ENCODE results near the gene LEFTY1. TPM values are rescaled to one million over a fixed set of nuclear protein-coding genes. Genes with fewer than 3 reads are reported as not detected.
"Not testable (repeated sequence)": the region's sequence is repeated elsewhere in the genome, so short reads cannot be mapped to it uniquely, and the experiment has no call there.

LEFTY1 gene, protein sequence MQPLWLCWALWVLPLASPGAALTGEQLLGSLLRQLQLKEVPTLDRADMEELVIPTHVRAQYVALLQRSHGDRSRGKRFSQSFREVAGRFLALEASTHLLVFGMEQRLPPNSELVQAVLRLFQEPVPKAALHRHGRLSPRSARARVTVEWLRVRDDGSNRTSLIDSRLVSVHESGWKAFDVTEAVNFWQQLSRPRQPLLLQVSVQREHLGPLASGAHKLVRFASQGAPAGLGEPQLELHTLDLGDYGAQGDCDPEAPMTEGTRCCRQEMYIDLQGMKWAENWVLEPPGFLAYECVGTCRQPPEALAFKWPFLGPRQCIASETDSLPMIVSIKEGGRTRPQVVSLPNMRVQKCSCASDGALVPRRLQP
- 0.10 TPM for polyA plus RNA-seq (2013, experiment 1 of 2; ENCODE audit: insufficient read length)
- not detected for polyA plus RNA-seq (2013, experiment 2 of 2; ENCODE audit: insufficient read length)

DNA sequence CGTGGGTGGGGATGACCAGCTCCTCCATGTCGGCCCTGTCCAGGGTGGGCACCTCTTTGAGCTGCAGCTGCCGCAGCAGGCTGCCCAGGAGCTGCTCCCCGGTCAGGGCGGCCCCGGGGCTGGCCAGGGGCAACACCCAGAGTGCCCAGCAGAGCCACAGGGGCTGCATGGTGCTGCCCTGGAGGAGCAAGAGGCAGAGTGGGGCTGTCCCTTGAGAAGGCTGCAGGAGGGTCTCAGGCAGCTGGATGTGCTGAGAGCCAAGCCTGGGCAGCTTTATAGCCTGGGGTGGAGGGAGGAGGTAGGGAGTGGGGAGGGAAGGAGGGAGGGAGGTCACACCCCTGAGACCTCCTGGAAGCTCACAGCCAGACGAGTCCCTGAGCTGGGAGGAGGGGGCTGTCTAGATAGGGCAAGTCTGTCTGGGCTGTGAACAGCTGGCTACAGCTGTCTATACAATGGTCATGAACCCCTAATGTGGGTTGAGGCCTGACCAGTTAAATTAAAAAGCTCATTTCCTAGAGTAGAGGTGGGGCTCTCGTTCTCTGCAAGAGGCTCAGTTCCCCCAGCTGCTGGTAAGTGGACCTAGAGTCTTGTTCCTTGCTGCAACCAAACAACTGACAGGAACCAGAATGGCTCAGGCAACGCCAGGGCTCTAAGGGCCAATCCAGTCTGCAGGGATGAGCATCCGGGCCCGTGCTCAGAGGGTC, at the start of gene LEFTY1:
Gene LEFTY1 (minus strand): TSS at position 249 of the 704 bp plus-strand sequence. CDS start 80 bp downstream, at position 169.
- DNase-seq = no peak

DNA sequence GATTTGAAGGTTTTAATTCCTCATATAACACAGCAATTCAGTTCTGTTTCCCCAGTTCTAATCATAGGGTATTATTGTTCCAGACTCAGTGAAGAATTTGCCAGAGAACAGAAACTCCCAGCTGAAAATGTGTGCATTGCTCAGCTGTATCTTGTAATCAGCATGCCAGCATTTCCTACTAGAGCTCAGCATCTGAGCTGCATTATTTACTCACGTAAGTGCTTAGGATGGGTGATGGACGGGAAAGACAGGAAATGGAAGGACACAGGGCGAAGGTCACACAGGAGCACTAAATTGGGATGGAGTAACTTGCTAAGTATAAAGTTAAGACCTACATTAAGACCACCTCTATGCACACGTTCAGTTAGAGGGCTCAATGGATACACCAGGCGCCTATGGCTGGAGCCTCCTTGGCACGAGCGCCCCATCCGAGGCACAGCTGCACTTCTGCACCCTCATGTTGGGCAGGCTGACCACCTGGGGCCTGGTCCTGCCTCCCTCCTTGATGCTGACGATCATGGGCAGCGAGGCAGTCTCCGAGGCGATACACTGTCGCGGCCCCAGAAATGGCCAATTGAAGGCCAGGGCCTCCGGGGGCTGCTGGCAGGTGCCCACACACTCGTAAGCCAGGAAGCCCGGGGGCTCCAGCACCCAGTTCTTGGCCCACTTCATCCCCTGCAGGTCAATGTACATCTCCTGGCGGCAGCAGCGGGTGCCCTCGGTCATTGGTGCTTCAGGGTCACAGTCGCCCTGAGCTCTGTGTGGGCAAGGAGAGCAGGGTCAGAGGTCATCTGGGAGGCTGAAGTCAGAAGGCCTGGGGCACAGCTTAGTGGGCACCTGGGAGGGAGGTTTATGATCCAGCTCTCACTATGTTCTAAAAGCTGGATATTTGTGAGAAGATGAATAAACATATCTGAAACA, 48.4 kb upstream of the LEFTY1 start:
- DNase-seq = no peak

DNA sequence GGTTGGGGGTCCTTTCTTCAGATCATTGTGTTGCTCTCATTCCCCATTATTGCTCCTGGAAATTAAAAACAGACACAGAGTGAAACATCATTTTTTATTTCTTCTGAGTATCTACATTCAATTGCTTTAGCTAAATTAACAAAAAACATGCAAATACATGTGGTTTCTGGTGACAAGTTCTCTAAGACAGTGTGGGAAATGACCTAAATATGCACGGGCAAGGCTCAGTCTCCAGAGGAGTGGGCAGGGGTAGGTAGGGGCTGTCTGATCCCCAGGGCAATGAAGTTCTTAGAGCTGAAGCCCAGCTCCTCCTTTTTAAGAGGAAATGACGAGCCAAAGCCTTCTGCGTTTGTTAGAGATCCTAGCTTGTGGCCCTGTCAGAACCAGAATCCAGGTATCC, 47.6 kb upstream of the LEFTY1 start:
- no peak for DNase-seq

DNA sequence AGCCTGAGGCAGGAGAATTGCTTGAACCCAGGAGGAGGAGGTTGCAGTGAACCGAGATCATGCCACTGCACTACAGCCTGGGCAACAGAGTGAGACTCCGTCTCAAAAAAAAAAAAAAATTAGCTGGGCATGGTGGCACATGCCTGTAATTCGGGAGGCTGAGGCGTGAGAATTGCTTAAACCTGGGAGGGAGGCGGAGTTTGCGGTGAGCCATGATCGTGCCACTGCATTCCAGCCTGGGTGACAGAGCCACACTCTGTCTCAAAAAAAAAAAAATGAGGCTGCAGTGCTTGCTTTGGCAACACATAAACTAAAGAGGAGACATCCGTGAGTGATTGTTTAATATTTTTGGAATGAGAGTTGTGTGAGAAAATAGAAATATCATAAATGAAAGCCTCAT, 47.1 kb upstream of the LEFTY1 start:
- peak; percentile 83 for DNase-seq

DNA sequence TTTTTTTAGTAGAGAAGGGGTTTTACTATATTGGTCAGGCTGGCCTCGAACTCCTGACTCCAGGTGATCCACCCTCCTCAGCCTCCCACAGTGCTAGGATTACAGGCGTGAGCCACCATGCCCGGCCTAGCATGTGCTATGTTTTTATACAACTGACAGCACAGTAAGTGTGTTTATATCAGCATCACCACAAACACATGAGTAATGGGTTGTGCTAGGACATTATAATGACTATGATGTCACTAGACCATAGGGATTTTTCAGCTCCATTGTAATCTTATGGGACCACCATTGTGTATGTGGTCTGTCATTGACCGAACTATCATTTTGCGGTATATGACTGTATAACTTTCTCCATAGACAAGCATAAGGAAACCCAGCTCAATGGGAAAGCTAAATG, 45.8 kb upstream of the LEFTY1 start:
- DNase-seq = no peak

DNA sequence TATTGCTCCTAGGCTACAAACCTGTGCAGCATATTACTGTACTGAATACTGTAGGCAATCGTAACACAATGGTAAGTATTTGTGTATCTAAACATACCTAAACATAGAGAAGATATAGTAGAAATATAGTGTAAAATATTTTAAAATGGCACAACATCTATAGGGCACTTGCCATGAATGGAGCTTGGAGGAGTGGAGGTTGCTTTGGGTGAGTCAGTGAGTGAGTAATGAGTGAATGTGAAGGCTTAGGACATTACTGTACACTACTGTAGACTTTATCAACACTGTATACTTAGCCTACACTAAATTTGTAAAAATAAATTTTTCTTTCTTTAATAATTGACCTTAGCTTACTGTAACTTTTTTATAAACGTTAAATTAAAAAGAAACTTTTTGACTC, 44.1 kb upstream of the LEFTY1 start:
- peak; percentile 70 for DNase-seq

DNA sequence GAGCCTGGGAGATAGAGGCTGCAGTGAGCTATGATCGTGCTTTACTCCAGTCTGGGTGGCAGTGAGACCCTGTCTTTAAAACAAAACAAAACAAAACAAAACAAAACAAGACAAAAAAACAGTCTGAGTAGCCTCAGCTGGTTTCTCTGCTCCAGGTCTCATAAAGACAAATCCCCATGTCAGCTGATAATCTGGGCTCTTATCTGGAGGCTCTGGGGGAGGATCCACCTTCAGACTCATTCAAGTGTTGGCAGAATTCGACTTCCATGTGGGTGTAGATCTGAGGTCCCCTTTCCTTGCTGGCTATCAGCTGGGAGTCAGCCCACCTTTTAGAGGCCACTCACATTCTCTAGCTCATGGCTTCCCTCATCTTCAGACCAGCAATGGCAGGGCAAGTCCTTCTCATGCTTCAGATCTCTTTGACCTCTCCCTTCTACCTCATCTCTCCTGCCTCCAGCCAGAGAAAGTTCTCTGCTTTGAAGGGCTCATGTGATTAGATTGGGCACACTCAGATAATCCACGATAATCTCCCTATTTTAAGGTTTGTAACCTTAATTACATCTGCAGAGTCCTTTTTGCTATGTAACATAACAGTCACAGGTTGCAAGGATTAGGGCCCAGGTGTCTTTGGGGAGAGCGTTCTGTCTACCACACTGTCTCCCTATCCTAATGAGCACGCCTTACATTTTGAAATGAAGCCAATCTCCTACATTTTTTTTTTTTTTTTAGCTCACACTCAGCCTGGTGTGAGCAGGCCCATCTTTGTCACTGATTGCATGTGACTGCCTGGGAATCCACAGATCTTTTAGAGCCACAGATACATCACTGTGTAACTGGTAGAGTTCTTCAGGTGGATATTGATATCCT, 42.6 kb upstream of the LEFTY1 start:
- DNase-seq = no peak

DNA sequence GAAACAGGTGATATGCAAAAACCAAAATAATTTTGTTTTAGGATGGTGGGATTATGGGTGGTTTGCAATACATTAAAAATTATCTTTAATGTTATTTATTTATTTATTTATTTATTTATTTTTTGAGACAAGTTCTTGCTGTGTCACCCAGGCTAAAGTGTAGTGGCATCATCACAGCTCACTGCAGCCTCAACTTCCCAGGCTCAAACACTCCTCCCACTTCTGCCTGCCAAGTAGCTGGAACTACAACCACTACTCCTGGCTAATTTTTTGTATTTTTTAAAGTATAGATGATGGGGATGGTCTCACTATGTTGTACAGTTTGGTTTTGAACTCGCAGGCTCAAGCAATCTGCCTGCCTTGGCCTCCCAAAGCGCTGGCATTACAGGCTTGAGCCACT, 41.6 kb upstream of the LEFTY1 start:
- no peak for DNase-seq

DNA sequence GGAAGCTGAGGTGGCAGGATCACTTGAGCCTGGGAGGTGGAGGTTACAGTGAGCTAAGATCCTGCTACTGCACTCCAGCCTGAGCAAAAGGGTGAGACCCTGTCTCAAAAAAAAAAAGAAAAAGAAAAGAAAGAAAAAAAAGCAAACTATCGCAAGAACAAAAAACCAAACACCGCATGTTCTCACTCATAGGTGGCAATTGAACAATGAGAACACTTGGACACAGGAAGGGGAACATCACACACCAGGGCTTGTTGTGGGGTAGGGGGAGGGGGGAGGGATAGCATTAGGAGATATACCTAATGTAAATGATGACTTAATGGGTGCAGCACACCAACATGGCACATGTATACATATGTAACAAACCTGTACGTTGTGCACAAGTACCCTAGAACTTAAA, 40.5 kb upstream of the LEFTY1 start:
- not testable (repeated sequence) for DNase-seq

DNA sequence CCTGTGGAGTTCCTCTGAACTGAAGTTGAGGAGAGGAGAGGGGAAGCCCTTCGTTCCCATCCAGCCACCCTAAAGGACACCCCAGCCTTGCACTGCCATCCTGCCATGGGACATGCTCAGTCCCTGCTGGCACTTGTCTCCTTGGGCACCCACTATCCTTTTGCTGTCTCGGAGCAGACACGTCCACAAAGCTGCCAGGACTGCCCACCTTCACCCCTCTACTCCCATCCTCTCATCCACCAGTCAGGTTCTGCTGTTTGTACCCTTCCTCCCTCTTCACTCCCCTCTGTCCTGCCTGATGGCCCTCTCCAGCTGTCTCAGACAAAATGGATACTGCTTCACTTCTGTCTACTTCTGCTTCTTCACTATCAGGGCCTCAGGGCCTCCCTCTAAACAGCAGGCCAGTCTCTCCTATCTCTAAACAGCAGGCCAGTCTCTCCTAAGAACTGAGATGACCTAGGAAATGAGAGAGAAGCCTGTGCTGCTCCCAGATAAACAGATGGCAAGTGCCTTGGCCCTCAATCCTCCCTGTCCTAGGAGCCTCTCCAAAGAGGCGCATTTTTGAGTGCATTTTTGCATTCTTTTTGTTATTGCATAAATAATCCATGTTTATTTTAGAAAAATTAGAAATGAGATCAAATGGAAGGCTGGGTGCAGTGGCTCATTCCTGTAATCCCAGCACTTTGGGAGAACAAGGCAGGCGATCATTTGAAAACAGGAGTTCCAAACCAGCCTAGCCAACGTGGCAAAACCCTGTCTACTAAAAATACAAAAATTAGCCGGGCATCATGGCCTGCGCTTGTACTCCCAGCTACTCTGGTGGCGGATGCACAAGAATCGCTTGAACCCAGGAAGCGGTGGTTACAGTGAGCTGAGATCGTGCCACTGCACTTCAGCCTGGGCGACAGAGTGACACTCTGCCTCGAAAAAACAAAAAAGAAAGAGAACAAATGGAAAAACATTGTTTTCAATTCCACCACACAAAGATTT, 39.5 kb upstream of the LEFTY1 start:
- no peak for DNase-seq

DNA sequence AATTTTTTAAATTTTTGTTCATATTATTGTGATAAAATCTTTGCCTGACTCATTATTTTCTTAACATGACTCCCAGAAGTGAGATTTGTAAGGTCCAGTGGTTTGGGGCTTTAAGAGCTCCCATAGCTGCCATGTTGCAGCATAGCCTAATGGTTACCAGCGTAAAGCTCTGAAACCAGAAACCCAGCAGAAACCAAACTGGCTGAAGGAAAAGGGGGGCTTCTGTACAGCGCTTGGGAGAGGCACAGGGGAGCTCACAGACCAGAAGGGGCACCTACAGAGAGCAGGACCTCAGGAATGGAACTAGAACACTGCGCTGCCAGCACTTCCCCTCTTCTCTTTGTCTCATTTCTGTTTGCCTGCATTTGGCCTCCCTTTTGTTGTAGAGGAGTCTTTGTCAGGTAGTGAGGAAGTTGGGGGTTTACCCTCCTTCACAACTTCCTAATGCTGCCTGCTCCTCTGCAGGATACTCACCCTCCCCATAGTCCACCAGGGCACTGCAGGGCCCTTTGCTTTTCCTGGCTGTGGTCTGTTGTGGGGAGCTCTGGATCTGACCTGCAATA, 37.7 kb upstream of the LEFTY1 start:
- DNase-seq = no peak

DNA sequence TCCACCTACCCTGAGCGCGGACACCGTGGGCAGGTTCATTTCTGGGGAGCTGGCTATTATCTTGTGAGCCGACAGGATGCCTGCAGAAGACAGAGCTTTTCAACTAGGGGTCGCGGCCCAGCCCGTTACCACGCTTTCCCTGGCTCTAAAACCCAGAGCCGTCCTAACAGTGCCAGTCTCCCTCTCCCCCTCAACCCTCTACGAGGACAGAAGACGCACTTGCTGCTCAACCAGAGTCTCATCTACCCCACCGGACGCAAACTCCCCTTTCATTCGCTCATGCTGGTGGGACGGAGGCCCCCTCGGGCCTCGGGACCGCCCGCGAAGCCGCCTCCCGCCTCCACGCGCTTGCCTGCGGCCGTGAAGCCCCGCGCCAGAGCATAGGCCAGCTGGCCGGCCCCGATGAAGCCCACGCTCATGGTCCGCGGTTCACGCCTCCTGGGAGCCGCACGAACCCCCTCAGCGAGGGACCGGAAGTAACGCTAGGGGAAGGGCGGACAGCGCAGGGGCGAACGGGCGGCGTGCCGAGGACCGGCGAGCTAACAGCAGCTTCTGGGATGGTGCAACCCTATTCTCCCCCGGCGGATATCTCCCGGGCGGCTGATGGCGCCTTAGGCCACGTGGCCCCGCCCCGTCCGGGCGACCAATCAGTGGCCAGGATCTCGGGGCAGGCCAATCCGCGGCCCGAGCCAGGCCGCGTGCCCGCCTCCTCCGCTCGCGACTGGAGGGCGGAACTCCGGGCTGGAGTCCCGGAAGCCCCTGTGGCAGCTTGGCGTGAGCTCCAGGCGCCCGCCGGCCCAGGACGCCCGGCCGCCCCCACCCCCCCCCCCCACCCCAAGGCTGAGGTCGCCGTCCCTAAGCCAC, 35.0 kb upstream of the LEFTY1 start, which contains the start of gene PYCR2:
Gene PYCR2 (minus strand): TSS at position 559 of the 864 bp plus-strand sequence. CDS start 140 bp downstream, at position 419.
- peak; percentile 97 for DNase-seq

DNA sequence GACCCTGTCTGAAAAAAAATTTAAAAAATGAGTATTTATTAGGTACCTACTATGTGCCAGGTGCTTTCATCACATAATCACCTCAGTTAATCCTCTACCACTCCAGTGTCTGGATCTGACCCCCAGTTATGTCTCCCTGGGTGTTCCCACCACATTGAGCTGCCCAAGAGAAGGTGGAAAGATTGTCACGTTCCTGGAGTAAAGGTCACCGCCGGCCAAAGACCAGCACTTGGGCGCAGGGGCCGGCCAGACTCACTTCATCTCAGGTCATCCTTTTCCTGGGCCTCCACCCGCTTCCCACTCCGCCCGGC, 34.4 kb upstream of the LEFTY1 start:
- no peak for DNase-seq

DNA sequence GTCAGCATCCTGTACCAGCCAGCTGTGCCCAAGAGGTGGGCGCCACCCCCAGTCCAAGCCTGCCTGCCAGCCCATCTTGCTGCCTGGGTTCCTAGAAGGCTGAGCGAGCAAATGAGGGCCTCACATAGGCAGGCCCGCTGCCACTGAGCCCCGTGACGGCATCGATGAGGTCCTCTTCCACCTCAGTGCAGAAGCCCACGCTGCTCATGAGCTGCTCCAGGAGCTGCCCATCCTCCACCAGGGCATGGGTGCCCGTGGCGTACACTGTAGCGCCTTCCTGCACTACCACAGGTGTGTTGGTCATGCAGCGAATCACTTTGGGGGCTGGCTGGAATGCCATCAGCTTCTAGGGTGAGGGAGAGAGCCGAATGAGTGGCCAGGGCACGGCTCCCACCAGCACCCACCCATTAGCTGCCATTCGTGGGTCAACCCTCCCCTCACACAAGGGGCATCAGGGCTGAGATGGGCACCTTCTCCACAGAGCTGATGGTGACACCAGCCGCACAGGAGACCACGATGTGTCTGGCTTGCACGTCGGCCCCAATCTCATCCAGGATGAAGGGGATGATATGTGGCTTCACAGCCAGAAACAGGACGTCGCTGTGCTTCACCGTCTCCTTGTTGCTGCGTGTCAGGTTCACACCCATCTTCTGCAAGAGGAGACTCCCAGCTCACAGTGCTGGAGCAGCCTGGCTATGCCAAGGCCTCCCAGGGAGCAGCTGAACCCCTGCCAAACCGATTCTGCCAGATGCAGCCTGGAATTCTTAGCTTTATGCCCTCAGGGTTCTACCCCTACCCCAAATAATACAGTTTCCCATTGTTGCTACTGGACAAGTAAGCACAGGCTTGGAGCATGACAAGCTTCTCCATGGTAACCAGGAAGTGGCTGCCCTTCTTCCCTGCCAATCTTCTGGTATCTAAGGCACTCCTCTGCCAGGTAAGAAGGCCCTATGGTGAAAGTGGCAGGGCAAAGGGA, 33.1 kb upstream of the LEFTY1 start:
- no peak for DNase-seq

DNA sequence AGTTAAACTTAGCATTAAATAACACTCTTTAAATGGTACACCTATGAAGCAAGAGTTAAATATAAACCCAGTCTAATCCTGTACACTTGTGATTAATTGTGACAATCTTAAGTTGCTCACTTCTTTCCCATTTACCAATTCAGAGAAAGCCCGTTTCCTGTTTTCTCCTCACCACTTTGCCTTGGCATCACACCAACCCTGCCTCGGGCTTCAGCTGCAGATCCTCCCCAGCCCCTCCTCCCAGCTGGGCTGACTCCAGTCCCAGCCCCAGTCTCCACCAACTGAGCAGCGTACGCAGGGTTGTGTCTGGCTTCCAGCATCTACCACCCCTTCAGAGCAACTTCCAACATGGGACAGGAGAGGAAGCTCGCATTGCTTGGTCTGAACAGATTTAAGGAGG, 31.0 kb upstream of the LEFTY1 start:
- peak; percentile 80 for DNase-seq

DNA sequence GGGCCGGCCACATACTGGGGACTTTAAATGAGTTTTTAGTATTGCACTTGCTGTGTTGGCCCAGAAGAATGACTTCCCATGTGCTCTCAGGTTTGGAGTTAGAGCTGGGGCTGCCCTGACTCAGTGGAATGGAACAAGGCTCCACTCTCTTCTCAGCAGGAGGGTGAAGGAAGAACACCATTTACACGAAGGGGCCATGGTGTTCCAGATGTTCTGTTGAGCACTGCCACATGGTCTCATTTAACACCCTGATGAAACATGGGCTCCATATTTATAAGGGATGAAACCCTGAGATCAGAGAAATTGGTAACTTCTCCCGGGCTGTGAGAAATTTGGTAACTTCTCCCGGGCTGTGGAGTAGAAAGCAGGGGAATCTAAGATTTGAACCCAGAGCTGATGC, 29.3 kb upstream of the LEFTY1 start:
- DNase-seq = peak; percentile 42

DNA sequence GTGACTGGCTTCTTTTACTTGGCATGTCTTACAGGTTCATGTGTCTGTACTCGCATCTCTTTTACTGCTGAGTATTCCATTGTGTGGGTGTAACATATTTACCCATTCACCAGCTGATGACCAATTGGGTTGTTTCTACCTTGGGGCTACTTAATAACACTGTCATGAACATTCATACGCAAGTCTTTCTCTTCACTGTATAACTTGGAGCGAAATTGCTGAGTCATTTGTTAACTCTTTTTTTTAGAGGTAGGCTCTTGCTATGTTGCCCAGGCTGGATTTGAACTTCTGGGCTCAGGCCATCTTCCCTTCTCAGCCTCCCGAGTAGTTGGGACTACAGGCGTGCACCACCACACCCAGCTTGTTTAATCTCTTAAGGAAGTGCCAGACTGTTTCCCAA, 28.6 kb upstream of the LEFTY1 start:
- DNase-seq = no peak

DNA sequence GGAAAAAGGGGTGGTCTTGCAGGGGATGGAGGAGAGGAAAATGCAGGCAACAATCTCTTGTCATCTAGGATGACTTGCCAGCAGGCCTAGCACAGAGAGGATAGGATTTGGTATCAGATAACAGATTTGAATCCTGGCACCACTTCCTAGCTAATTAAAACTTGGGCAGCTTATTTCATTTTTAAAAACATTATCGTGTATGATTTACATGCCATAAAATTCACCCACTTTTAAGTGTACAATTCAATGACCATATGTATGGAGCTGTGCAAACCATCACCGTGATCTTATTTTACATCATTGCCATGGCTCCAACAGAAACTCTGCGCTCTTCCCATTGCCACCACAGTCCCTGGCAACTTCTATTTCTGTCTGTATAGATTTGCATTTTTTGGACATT, 28.2 kb upstream of the LEFTY1 start:
- DNase-seq = no peak

All from fibroblast of skin of scalp (primary cell).